HEK293 (cell line): ENCODE results near the gene FAM78A.

Source experiments
- CTCF ChIA-PET: fragments of 350-600 bp; formaldehyde crosslinking; extraction: SDS; loops from one replicate; lab custom pipeline; 2021; ENCODE audit warnings: antibody characterized with exemption; lab: Yijun Ruan, JAX
- POLR2A ChIA-PET: fragments of 300-600 bp; formaldehyde crosslinking; extraction: SDS; loops from one replicate; lab custom pipeline; 2020; ENCODE audit warnings: antibody characterized with exemption, inconsistent platforms; lab: Yijun Ruan, JAX
- H3K27ac ChIP-seq: fragments of 200-500 bp; sonication (Bioruptor generic); 2 replicates; pipeline ENCODE4 v1.5.1; 2014; ENCODE audit warnings: low read depth, low read length, control low read depth, inconsistent platforms; ENCODE audit errors: extremely low read depth
- H3K36me3 ChIP-seq, 2 experiments: fragments of 200-500 bp in 1 of 2; sonication (Bioruptor generic) in 1 of 2; 1 replicate in 1 of 2; 2 replicates in 1 of 2; pipeline ENCODE4 v1.5.1; 2014 to 2017; ENCODE audit warnings: inconsistent platforms in 2 of 2, low read length in 2 of 2; ENCODE audit not compliant: control insufficient read depth in 2 of 2, insufficient read depth in 1 of 2
- H3K4me1 ChIP-seq: fragments of 200-500 bp; sonication (Bioruptor generic); 2 replicates; pipeline ENCODE4 v1.5.1; 2014; ENCODE audit warnings: mild to moderate bottlenecking, low read length, inconsistent platforms; ENCODE audit not compliant: control insufficient read depth, insufficient read depth
- H3K4me3 ChIP-seq: 2 replicates; pipeline ENCODE4 v1.5.1; 2011; ENCODE audit warnings: low read depth, mild to moderate bottlenecking, control low read depth, low read length, moderate library complexity
- H3K9me3 ChIP-seq: fragments of 200-500 bp; sonication (Bioruptor generic); 2 replicates; pipeline ENCODE4 v1.5.1; 2014; ENCODE audit warnings: low read depth, low read length, inconsistent platforms; ENCODE audit not compliant: control insufficient read depth, insufficient read depth
- EGR2 ChIP-seq: fragments of 450-650 bp; formaldehyde crosslinking; IDR thresholded peaks from 2 replicates; pipeline ENCODE4 v1.5.1; 2016; ENCODE audit warnings: low read depth, missing biosample characterization, missing genetic modification characterization
- GFI1B ChIP-seq: fragments of 450-650 bp; formaldehyde crosslinking; IDR thresholded peaks from 2 replicates; pipeline ENCODE4 v1.5.1; 2016; ENCODE audit warnings: missing biosample characterization, missing genetic modification characterization
- IKZF3 ChIP-seq: fragments of 450-650 bp; IDR thresholded peaks from 2 replicates; pipeline ENCODE4 v1.5.0; 2018; ENCODE audit warnings: missing biosample characterization, mild to moderate bottlenecking, missing genetic modification characterization, moderate library complexity
- KLF9 ChIP-seq: fragments of 450-650 bp; formaldehyde crosslinking; IDR thresholded peaks from 2 replicates; pipeline ENCODE4 v1.5.1; 2016; ENCODE audit warnings: missing biosample characterization, missing genetic modification characterization, low read depth
- RBAK ChIP-seq: fragments of 450-650 bp; formaldehyde crosslinking; IDR thresholded peaks from 2 replicates; pipeline ENCODE4 v1.5.1; 2016; ENCODE audit warnings: missing biosample characterization, missing genetic modification characterization
- SETDB1 ChIP-seq: IDR thresholded peaks from one replicate; pipeline ENCODE4 v1.6.1; 2017; ENCODE audit warnings: mild to moderate bottlenecking, low read length, moderate library complexity, mixed read lengths; ENCODE audit not compliant: insufficient read length
- ZBTB20 ChIP-seq: fragments of 450-650 bp; formaldehyde crosslinking; IDR thresholded peaks from 2 replicates; pipeline ENCODE4 v1.5.1; 2016; ENCODE audit warnings: missing biosample characterization, missing genetic modification characterization
- ZBTB26 ChIP-seq: fragments of 450-650 bp; formaldehyde crosslinking; optimal IDR thresholded peaks from 2 replicates; pipeline ENCODE3; 2016; ENCODE audit warnings: missing biosample characterization, mild to moderate bottlenecking, missing genetic modification characterization
- ZFHX2 ChIP-seq: fragments of 450-650 bp; formaldehyde crosslinking; conservative IDR thresholded peaks from 2 replicates; pipeline ENCODE4 v1.5.1; 2016; ENCODE audit warnings: missing biosample characterization, missing genetic modification characterization
- ZIC2 ChIP-seq: fragments of 450-650 bp; formaldehyde crosslinking; IDR thresholded peaks from 2 replicates; pipeline ENCODE4 v1.5.1; 2016; ENCODE audit warnings: missing biosample characterization, missing genetic modification characterization
- ZNF10 ChIP-seq: fragments of 450-650 bp; formaldehyde crosslinking; IDR thresholded peaks from 2 replicates; pipeline ENCODE4 v1.5.1; 2017; ENCODE audit warnings: missing biosample characterization, missing genetic modification characterization
- ZNF221 ChIP-seq: fragments of 450-650 bp; formaldehyde crosslinking; IDR thresholded peaks from 2 replicates; pipeline ENCODE4 v1.5.1; 2017; ENCODE audit warnings: missing biosample characterization, missing genetic modification characterization, borderline replicate concordance
- ZNF366 ChIP-seq: fragments of 450-650 bp; formaldehyde crosslinking; conservative IDR thresholded peaks from 2 replicates; pipeline ENCODE4 v1.5.1; 2016; ENCODE audit warnings: missing biosample characterization, missing genetic modification characterization
- ZNF433 ChIP-seq: fragments of 450-650 bp; formaldehyde crosslinking; IDR thresholded peaks from 2 replicates; pipeline ENCODE4 v1.5.1; 2016; ENCODE audit warnings: missing biosample characterization, missing genetic modification characterization, low read depth
- ZNF513 ChIP-seq: fragments of 450-650 bp; IDR thresholded peaks from 2 replicates; pipeline ENCODE4 v1.5.1; 2018; ENCODE audit warnings: missing biosample characterization, missing genetic modification characterization
- ZNF514 ChIP-seq: fragments of 450-650 bp; formaldehyde crosslinking; IDR thresholded peaks from 2 replicates; pipeline ENCODE4 v1.5.1; 2016; ENCODE audit warnings: missing biosample characterization, missing genetic modification characterization
- ZNF561 ChIP-seq: fragments of 450-650 bp; IDR thresholded peaks from 2 replicates; pipeline ENCODE4 v1.5.1; 2018; ENCODE audit warnings: missing biosample characterization, missing genetic modification characterization, borderline replicate concordance
- ZNF585B ChIP-seq: fragments of 450-650 bp; formaldehyde crosslinking; IDR thresholded peaks from 2 replicates; pipeline ENCODE4 v1.5.1; 2016; ENCODE audit warnings: missing biosample characterization, missing genetic modification characterization
- ZNF610 ChIP-seq: fragments of 450-650 bp; formaldehyde crosslinking; IDR thresholded peaks from 2 replicates; pipeline ENCODE4 v1.5.1; 2016; ENCODE audit warnings: missing biosample characterization, missing genetic modification characterization, borderline replicate concordance
- ZNF701 ChIP-seq: fragments of 450-650 bp; formaldehyde crosslinking; IDR thresholded peaks from 2 replicates; pipeline ENCODE4 v1.5.1; 2016; ENCODE audit warnings: missing biosample characterization, missing genetic modification characterization
- TF ChIP-seq, protein P1 (sequence below): fragments of 450-650 bp; formaldehyde crosslinking; IDR thresholded peaks from 2 replicates; pipeline ENCODE4 v1.5.1; 2017; ENCODE audit warnings: missing biosample characterization, missing genetic modification characterization
- TF ChIP-seq, protein P2 (sequence below): fragments of 450-650 bp; formaldehyde crosslinking; IDR thresholded peaks from 2 replicates; pipeline ENCODE4 v1.5.1; 2016; ENCODE audit warnings: missing biosample characterization, missing genetic modification characterization
- TF ChIP-seq, protein P3 (sequence below): fragments of 450-650 bp; formaldehyde crosslinking; IDR thresholded peaks from 2 replicates; pipeline ENCODE4 v1.5.1; 2016; ENCODE audit warnings: missing biosample characterization, missing genetic modification characterization
- TF ChIP-seq, protein P4 (sequence below): fragments of 450-650 bp; formaldehyde crosslinking; IDR thresholded peaks from 2 replicates; pipeline ENCODE4 v1.5.1; 2016; ENCODE audit warnings: missing biosample characterization, missing genetic modification characterization

The FAM78A gene

GRCh38 chr9:131282688-131283422 is 6.5 kb upstream of the FAM78A start (continued):
- TF ChIP-seq, protein P1, sequence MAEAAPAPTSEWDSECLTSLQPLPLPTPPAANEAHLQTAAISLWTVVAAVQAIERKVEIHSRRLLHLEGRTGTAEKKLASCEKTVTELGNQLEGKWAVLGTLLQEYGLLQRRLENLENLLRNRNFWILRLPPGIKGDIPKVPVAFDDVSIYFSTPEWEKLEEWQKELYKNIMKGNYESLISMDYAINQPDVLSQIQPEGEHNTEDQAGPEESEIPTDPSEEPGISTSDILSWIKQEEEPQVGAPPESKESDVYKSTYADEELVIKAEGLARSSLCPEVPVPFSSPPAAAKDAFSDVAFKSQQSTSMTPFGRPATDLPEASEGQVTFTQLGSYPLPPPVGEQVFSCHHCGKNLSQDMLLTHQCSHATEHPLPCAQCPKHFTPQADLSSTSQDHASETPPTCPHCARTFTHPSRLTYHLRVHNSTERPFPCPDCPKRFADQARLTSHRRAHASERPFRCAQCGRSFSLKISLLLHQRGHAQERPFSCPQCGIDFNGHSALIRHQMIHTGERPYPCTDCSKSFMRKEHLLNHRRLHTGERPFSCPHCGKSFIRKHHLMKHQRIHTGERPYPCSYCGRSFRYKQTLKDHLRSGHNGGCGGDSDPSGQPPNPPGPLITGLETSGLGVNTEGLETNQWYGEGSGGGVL (tag by site-specific recombination), result peak; percentile 66
- TF ChIP-seq ZFHX2 (tag by site-specific recombination) (peak; percentile 60), ZNF610 (tag by site-specific recombination) (no peak), ZNF585B (tag by site-specific recombination) (no peak), IKZF3 (tag by site-specific recombination) (peak; percentile 51; the same call in 1 of the 2 replicates), ZNF366 (tag by site-specific recombination) (no peak), ZNF514 (tag by site-specific recombination) (no peak), KLF9 (tag by site-specific recombination) (peak; percentile 85), SETDB1 (no peak), ZBTB26 (tag by site-specific recombination) (peak; percentile 59), ZNF433 (tag by site-specific recombination) (no peak), GFI1B (tag by site-specific recombination) (no peak), ZBTB20 (peak; percentile 79; the same call in 1 of the 2 replicates), ZNF701 (no peak), ZNF221 (tag by site-specific recombination) (no peak)
- TF ChIP-seq, protein P2, sequence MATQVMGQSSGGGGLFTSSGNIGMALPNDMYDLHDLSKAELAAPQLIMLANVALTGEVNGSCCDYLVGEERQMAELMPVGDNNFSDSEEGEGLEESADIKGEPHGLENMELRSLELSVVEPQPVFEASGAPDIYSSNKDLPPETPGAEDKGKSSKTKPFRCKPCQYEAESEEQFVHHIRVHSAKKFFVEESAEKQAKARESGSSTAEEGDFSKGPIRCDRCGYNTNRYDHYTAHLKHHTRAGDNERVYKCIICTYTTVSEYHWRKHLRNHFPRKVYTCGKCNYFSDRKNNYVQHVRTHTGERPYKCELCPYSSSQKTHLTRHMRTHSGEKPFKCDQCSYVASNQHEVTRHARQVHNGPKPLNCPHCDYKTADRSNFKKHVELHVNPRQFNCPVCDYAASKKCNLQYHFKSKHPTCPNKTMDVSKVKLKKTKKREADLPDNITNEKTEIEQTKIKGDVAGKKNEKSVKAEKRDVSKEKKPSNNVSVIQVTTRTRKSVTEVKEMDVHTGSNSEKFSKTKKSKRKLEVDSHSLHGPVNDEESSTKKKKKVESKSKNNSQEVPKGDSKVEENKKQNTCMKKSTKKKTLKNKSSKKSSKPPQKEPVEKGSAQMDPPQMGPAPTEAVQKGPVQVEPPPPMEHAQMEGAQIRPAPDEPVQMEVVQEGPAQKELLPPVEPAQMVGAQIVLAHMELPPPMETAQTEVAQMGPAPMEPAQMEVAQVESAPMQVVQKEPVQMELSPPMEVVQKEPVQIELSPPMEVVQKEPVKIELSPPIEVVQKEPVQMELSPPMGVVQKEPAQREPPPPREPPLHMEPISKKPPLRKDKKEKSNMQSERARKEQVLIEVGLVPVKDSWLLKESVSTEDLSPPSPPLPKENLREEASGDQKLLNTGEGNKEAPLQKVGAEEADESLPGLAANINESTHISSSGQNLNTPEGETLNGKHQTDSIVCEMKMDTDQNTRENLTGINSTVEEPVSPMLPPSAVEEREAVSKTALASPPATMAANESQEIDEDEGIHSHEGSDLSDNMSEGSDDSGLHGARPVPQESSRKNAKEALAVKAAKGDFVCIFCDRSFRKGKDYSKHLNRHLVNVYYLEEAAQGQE (tag by site-specific recombination), result peak; percentile 88

- Histone ChIP-seq H3K4me3 (no peak overlapping the region), H3K9me3 (no peaks in the 10 kb centered on the region), H3K4me1 (no peaks in the 10 kb centered on the region), H3K27ac (no peak overlapping the region), H3K36me3 (no peaks in the 10 kb centered on the region)
- POLR2A ChIA-PET, result no interaction called here
- CTCF ChIA-PET, result interaction anchor here (2.1 kb wide), 1 partner anchor 54 kb away, joined by 6 read pairs; no protein-coding TSS in a partner anchor
- no peak for TF ChIP-seq ZNF561 (tag by site-specific recombination)
- peak; percentile 93 for TF ChIP-seq ZFHX2 (tag by site-specific recombination)
- TF ChIP-seq, protein P3, sequence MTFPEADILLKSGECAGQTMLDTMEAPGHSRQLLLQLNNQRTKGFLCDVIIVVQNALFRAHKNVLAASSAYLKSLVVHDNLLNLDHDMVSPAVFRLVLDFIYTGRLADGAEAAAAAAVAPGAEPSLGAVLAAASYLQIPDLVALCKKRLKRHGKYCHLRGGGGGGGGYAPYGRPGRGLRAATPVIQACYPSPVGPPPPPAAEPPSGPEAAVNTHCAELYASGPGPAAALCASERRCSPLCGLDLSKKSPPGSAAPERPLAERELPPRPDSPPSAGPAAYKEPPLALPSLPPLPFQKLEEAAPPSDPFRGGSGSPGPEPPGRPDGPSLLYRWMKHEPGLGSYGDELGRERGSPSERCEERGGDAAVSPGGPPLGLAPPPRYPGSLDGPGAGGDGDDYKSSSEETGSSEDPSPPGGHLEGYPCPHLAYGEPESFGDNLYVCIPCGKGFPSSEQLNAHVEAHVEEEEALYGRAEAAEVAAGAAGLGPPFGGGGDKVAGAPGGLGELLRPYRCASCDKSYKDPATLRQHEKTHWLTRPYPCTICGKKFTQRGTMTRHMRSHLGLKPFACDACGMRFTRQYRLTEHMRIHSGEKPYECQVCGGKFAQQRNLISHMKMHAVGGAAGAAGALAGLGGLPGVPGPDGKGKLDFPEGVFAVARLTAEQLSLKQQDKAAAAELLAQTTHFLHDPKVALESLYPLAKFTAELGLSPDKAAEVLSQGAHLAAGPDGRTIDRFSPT (tag by site-specific recombination), result no peak
- peak; percentile 23; the same call in 1 of the 2 replicates for TF ChIP-seq ZBTB20
- TF ChIP-seq EGR2 (tag by site-specific recombination), result peak; percentile 85
- TF ChIP-seq ZNF513 (tag by site-specific recombination), result no peak
- TF ChIP-seq, protein P4, sequence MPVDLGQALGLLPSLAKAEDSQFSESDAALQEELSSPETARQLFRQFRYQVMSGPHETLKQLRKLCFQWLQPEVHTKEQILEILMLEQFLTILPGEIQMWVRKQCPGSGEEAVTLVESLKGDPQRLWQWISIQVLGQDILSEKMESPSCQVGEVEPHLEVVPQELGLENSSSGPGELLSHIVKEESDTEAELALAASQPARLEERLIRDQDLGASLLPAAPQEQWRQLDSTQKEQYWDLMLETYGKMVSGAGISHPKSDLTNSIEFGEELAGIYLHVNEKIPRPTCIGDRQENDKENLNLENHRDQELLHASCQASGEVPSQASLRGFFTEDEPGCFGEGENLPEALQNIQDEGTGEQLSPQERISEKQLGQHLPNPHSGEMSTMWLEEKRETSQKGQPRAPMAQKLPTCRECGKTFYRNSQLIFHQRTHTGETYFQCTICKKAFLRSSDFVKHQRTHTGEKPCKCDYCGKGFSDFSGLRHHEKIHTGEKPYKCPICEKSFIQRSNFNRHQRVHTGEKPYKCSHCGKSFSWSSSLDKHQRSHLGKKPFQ (tag by site-specific recombination), result peak; percentile 99
- TF ChIP-seq ZIC2, result 0 out of 2 replicates have a peak, but pooled peaks have one; percentile 8
- no peak for TF ChIP-seq ZNF10
- TF ChIP-seq RBAK, result no peak
Measured at GRCh38 chr9:131282175-131282574, 5.9 kb upstream of the FAM78A start.
